ENCODE data around the gene UNC5A. TPM values are rescaled to one million over a fixed set of nuclear protein-coding genes. Genes with fewer than 3 reads are reported as not detected.

Gene UNC5A
- total RNA-seq, 1 experiment from 2014 or later, result not detected

GRCh38 chr5:176862330-176862995 lies 52.1 kb downstream of the UNC5A start:
- no peak overlapping the region for H3K4me2 ChIP-seq (ENCODE audit: low read depth, low read length, poor library complexity, severe bottlenecking)
- H4K20me1 ChIP-seq (ENCODE audit: insufficient read depth, low read depth, low read length), result peaks cover 16% of the 10 kb centered on the region; the same call in 1 of the 2 replicates
- H3K79me2 ChIP-seq (ENCODE audit: low read length), result no peaks in the 10 kb centered on the region
- H3K36me3 ChIP-seq (ENCODE audit: insufficient read depth, low read length), result no peaks in the 10 kb centered on the region
- no peak overlapping the region for H3K9ac ChIP-seq (ENCODE audit: low read length)
- no peak overlapping the region for H3K27ac ChIP-seq (ENCODE audit: low read length)
- DNase-seq, result no peak
- H2AFZ ChIP-seq (ENCODE audit: low read length), result no peak overlapping the region
- no peaks in the 10 kb centered on the region for H3K9me2 ChIP-seq (replicated peaks; ENCODE audit: insufficient read depth, low read length)
- peaks cover 6% of the 10 kb centered on the region for H3K4me1 ChIP-seq (ENCODE audit: low read length)
- no peaks in the 10 kb centered on the region for H3K9me3 ChIP-seq (ENCODE audit: low read length)
- no peak overlapping the region for H3K4me3 ChIP-seq (ENCODE audit: low read length)
- H3K27me3 ChIP-seq (ENCODE audit: low read length), result no peaks in the 10 kb centered on the region

DNA sequence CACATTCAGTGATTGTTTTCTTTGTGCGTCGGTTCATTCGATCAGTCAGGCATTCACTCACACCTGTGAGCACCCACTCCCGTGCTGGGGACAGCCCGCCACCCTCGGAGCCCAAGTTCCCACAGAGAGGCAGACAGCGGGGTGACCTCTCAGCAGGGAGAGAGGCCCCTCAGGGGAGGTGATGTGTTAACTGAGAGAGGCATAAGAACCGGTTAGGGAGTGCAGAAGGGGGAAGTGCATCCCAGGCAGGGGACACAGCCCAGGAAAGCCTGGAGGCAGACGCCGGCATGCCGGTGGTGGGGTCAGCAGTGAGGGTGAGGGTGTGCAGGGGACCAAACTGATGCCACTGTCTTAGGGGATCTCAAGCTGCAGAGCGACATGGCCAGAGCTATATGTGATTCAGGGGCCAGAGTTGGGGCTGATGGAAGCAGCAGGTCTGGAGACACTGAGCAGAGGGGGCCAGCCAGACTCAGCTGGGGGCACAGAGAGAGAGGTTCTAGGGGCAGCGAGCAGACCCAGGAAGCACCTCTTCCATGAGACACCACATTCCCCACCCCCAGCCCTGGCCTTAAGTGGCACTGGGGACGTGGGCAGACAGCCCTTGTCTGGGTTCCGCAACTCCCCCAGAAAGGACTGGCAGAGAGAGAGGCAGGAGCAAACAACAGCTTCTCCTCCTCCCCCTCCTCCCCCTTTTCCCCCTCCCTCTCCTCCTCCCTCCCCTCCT lies 52.8 kb downstream of the UNC5A start:
- no peak for DNase-seq
- Histone ChIP-seq H3K9me2 (replicated peaks; ENCODE audit: insufficient read depth, low read length) (no peaks in the 10 kb centered on the region), H3K27me3 (ENCODE audit: low read length) (no peaks in the 10 kb centered on the region)

DNA sequence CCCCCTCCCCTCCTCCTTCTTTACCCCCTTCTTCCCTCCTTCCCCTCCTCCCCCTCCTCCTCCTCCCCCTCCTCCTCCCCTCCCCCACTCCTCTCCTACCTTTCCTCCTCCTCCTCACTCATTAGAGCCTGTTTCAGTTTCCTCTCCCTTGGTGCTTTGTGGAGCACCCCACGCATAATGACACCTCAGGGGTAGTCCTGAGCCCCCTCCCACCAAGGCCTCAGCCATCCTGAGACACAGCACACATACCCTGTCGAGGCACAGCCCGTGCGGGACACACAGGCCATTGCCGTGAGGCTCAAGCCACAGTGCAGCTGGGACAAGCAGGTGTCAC lies 53.4 kb downstream of the UNC5A start:
- Histone ChIP-seq H3K4me1 (ENCODE audit: low read length) (peaks cover 6% of the 10 kb centered on the region), H4K20me1 (ENCODE audit: insufficient read depth, low read depth, low read length) (peaks cover 16% of the 10 kb centered on the region; the same call in 1 of the 2 replicates), H3K27me3 (ENCODE audit: low read length) (no peaks in the 10 kb centered on the region), H3K4me3 (ENCODE audit: low read length) (no peak overlapping the region), H2AFZ (ENCODE audit: low read length) (no peak overlapping the region), H3K9me2 (replicated peaks; ENCODE audit: insufficient read depth, low read length) (no peaks in the 10 kb centered on the region), H3K9me3 (ENCODE audit: low read length) (no peaks in the 10 kb centered on the region), H3K79me2 (ENCODE audit: low read length) (no peaks in the 10 kb centered on the region), H3K4me2 (ENCODE audit: low read depth, low read length, poor library complexity, severe bottlenecking) (no peak overlapping the region), H3K36me3 (ENCODE audit: insufficient read depth, low read length) (no peaks in the 10 kb centered on the region), H3K27ac (ENCODE audit: low read length) (no peak overlapping the region), H3K9ac (ENCODE audit: low read length) (no peak overlapping the region)
- DNase-seq, result no peak

More for the DNA sequence above, 52.8 kb downstream of the UNC5A start:
- no peak overlapping the region for H2AFZ ChIP-seq (ENCODE audit: low read length)
- H3K79me2 ChIP-seq (ENCODE audit: low read length), result no peaks in the 10 kb centered on the region
- peaks cover 6% of the 10 kb centered on the region for H3K4me1 ChIP-seq (ENCODE audit: low read length)
- H3K4me2 ChIP-seq (ENCODE audit: low read depth, low read length, poor library complexity, severe bottlenecking), result no peak overlapping the region
- H4K20me1 ChIP-seq (ENCODE audit: insufficient read depth, low read depth, low read length), result peaks cover 16% of the 10 kb centered on the region; the same call in 1 of the 2 replicates
- H3K4me3 ChIP-seq (ENCODE audit: low read length), result no peak overlapping the region
- H3K27ac ChIP-seq (ENCODE audit: low read length), result no peak overlapping the region
- no peaks in the 10 kb centered on the region for H3K9me3 ChIP-seq (ENCODE audit: low read length)
- H3K36me3 ChIP-seq (ENCODE audit: insufficient read depth, low read length), result no peaks in the 10 kb centered on the region
- no peak overlapping the region for H3K9ac ChIP-seq (ENCODE audit: low read length)

DNA sequence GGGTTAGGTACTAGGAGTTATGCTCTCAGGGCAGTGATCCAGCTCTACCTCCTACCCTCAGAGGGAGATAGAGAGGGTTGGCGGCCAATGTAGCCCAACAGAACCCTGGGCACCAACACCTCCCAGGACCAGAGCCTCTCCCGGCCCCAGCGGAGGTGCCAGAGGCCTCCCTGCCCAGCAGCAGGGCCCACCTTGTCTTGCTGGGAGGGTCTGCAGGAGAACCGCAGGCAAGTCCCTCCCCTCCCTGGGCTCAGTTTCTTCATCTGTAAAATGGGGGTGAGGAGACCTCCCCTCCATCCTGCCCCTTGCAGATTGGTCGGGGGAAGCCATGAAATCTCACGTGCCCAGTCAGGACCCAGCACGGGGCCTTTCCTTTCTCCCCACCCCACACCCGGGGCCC lies 54.4 kb downstream of the UNC5A start:
- Histone ChIP-seq H3K27me3 (ENCODE audit: low read length) (no peaks in the 10 kb centered on the region), H3K36me3 (ENCODE audit: insufficient read depth, low read length) (no peaks in the 10 kb centered on the region), H3K9ac (ENCODE audit: low read length) (no peak overlapping the region), H3K4me1 (ENCODE audit: low read length) (peaks cover 6% of the 10 kb centered on the region), H4K20me1 (ENCODE audit: insufficient read depth, low read depth, low read length) (peaks cover 16% of the 10 kb centered on the region; the same call in 1 of the 2 replicates), H3K9me3 (ENCODE audit: low read length) (no peaks in the 10 kb centered on the region), H3K27ac (ENCODE audit: low read length) (no peak overlapping the region), H3K9me2 (replicated peaks; ENCODE audit: insufficient read depth, low read length) (no peaks in the 10 kb centered on the region), H3K79me2 (ENCODE audit: low read length) (no peaks in the 10 kb centered on the region), H3K4me3 (ENCODE audit: low read length) (no peak overlapping the region), H2AFZ (ENCODE audit: low read length) (no peak overlapping the region), H3K4me2 (ENCODE audit: low read depth, low read length, poor library complexity, severe bottlenecking) (no peak overlapping the region)
- DNase-seq, result no peak

GRCh38 chr5:176865964-176866363 lies 55.6 kb downstream of the UNC5A start:
- Histone ChIP-seq H3K4me2 (ENCODE audit: low read depth, low read length, poor library complexity, severe bottlenecking) (no peak overlapping the region), H3K36me3 (ENCODE audit: insufficient read depth, low read length) (no peaks in the 10 kb centered on the region), H3K27me3 (ENCODE audit: low read length) (no peaks in the 10 kb centered on the region), H3K9ac (ENCODE audit: low read length) (no peak overlapping the region), H4K20me1 (ENCODE audit: insufficient read depth, low read depth, low read length) (peaks cover 16% of the 10 kb centered on the region; the same call in 1 of the 2 replicates), H3K9me3 (ENCODE audit: low read length) (no peaks in the 10 kb centered on the region), H3K79me2 (ENCODE audit: low read length) (no peaks in the 10 kb centered on the region), H3K4me1 (ENCODE audit: low read length) (peaks cover 6% of the 10 kb centered on the region), H3K4me3 (ENCODE audit: low read length) (no peak overlapping the region), H2AFZ (ENCODE audit: low read length) (no peak overlapping the region), H3K27ac (ENCODE audit: low read length) (no peak overlapping the region), H3K9me2 (replicated peaks; ENCODE audit: insufficient read depth, low read length) (no peaks in the 10 kb centered on the region)
- DNase-seq, result no peak

DNA sequence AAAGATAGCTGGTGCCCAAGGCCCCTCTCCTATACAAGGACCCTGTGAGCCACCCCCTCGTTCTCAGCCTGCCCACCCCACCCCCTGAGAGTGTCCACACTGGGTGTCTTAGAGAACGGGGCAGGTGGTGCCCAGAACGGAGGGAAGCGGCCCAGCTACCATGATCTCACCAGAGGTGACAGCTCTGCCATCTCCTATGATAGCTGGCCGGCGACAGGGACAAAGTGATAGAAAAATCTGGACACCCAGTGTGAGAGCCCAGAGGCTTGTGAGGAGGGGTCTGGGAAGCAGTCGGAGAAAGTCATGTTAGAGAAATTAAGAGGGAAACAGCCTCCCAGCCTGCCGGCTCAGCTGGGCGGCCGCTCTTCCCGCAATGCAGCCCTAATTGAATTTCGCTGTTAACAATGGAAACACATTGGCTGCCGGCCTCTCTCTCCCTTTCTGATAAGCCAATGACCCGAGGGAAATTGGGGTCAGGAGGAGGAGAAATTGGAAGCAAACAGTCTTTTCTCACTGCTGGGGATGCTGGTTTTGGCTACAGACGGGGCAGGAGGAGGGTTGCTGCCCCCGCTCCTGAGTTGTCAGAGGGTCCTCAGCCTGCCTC lies 56.5 kb downstream of the UNC5A start:
- Histone ChIP-seq H3K27me3 (ENCODE audit: low read length) (no peaks in the 10 kb centered on the region), H4K20me1 (ENCODE audit: insufficient read depth, low read depth, low read length) (peaks cover 10% of the 10 kb centered on the region; the same call in 1 of the 2 replicates), H3K9ac (ENCODE audit: low read length) (no peak overlapping the region), H2AFZ (ENCODE audit: low read length) (no peak overlapping the region), H3K79me2 (ENCODE audit: low read length) (no peaks in the 10 kb centered on the region), H3K4me3 (ENCODE audit: low read length) (no peak overlapping the region), H3K9me2 (replicated peaks; ENCODE audit: insufficient read depth, low read length) (no peaks in the 10 kb centered on the region), H3K9me3 (ENCODE audit: low read length) (no peaks in the 10 kb centered on the region), H3K4me2 (ENCODE audit: low read depth, low read length, poor library complexity, severe bottlenecking) (no peak overlapping the region), H3K27ac (ENCODE audit: low read length) (no peak overlapping the region), H3K36me3 (ENCODE audit: insufficient read depth, low read length) (no peaks in the 10 kb centered on the region), H3K4me1 (ENCODE audit: low read length) (peaks cover 6% of the 10 kb centered on the region)
- no peak for DNase-seq

DNA sequence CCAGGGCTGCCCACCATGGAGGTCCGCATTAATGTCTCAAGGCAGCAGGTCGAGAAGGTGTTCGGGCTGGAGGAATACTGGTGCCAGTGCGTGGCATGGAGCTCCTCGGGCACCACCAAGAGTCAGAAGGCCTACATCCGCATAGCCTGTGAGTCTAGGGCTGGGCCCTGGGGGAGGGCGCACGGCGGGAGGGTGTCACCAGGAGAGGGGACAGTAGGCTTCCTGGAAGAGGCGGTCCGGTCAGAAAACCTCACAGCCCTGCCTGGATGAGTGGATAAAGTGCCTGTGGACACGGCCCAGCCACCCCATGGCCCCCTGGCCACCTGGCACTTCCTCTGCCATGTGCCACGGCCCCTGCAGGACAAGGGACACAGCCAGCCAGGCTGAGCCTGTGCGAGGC lies 57.8 kb downstream of the UNC5A start:
- Histone ChIP-seq H3K4me3 (ENCODE audit: low read length) (no peak overlapping the region), H3K79me2 (ENCODE audit: low read length) (no peaks in the 10 kb centered on the region), H3K4me1 (ENCODE audit: low read length) (peaks cover under 1% of the 10 kb centered on the region; the same call in 1 of the 2 replicates), H4K20me1 (ENCODE audit: insufficient read depth, low read depth, low read length) (0 out of 2 replicates have a peak, but pooled peaks cover 5% of the 10 kb centered on the region), H3K27ac (ENCODE audit: low read length) (no peak overlapping the region), H3K9me2 (replicated peaks; ENCODE audit: insufficient read depth, low read length) (no peaks in the 10 kb centered on the region), H2AFZ (ENCODE audit: low read length) (no peak overlapping the region), H3K36me3 (ENCODE audit: insufficient read depth, low read length) (no peaks in the 10 kb centered on the region), H3K27me3 (ENCODE audit: low read length) (no peaks in the 10 kb centered on the region), H3K9ac (ENCODE audit: low read length) (no peak overlapping the region), H3K9me3 (ENCODE audit: low read length) (no peaks in the 10 kb centered on the region), H3K4me2 (ENCODE audit: low read depth, low read length, poor library complexity, severe bottlenecking) (no peak overlapping the region)
- no peak for DNase-seq

DNA sequence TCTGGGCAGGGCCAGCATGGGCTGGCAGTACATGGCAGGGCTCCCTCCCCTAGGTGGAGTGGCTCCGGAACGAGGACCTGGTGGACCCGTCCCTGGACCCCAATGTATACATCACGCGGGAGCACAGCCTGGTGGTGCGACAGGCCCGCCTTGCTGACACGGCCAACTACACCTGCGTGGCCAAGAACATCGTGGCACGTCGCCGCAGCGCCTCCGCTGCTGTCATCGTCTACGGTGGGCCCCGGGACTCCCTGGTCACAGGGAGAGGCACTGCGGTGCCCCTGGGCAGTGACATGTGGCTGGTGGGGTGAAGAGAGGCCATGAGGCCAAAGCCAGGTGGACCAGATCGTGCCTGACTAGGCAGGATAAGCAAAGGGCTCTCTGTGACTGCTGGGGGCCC lies 58.4 kb downstream of the UNC5A start:
- H3K4me3 ChIP-seq (ENCODE audit: low read length), result no peak overlapping the region
- no peaks in the 10 kb centered on the region for H3K9me2 ChIP-seq (replicated peaks; ENCODE audit: insufficient read depth, low read length)
- no peaks in the 10 kb centered on the region for H3K9me3 ChIP-seq (ENCODE audit: low read length)
- no peak overlapping the region for H3K4me2 ChIP-seq (ENCODE audit: low read depth, low read length, poor library complexity, severe bottlenecking)
- no peak overlapping the region for H2AFZ ChIP-seq (ENCODE audit: low read length)
- no peak overlapping the region for H3K27ac ChIP-seq (ENCODE audit: low read length)
- no peaks in the 10 kb centered on the region for H3K36me3 ChIP-seq (ENCODE audit: insufficient read depth, low read length)
- no peak for DNase-seq
- no peaks in the 10 kb centered on the region for H3K79me2 ChIP-seq (ENCODE audit: low read length)
- H3K4me1 ChIP-seq (ENCODE audit: low read length), result no peaks in the 10 kb centered on the region
- H4K20me1 ChIP-seq (ENCODE audit: insufficient read depth, low read depth, low read length), result 0 out of 2 replicates have a peak, but pooled peaks cover 5% of the 10 kb centered on the region
- no peaks in the 10 kb centered on the region for H3K27me3 ChIP-seq (ENCODE audit: low read length)
- H3K9ac ChIP-seq (ENCODE audit: low read length), result no peak overlapping the region
